K562 (cell line): ENCODE results near the gene DACT3.

Experiments
- BCLAF1 ChIP-seq, 2 experiments: fragments of 450-650 bp in 1 of 2; IDR thresholded peaks; 2 replicates each; pipeline ENCODE4 v1.6.1; 2011 to 2017; ENCODE audit warnings: low read depth in 2 of 2, antibody characterized with exemption in 1 of 2, borderline replicate concordance in 1 of 2, low read length in 1 of 2, mild to moderate bottlenecking in 1 of 2, mixed read lengths in 1 of 2; ENCODE audit not compliant: control insufficient read depth in 1 of 2
- EZH2 ChIP-seq: IDR thresholded peaks from 2 replicates; pipeline ENCODE4 v1.6.1; 2012; ENCODE audit warnings: low read depth, mild to moderate bottlenecking, inconsistent platforms, low read length, borderline replicate concordance
- FOXM1 ChIP-seq, 2 experiments: fragments of 450-650 bp in 1 of 2; sonication (generic) in 1 of 2; formaldehyde crosslinking in 1 of 2; IDR thresholded peaks; 2 replicates each; pipeline versions ENCODE4 v1.6.1 to v1.9.0; 2017 to 2022; ENCODE audit warnings: low read depth in 2 of 2, mild to moderate bottlenecking in 2 of 2, missing genetic modification reagents in 1 of 2, moderate library complexity in 1 of 2
- PHF8 ChIP-seq: fragments of 200-600 bp; sonication (generic); IDR thresholded peaks from 2 replicates; pipeline ENCODE4 v1.6.1; 2012; ENCODE audit warnings: mixed run types, mild to moderate bottlenecking, inconsistent platforms, low read length, moderate library complexity, borderline replicate concordance
- POLR2AphosphoS5 ChIP-seq: IDR thresholded peaks from 2 replicates; pipeline ENCODE4 v1.6.1; 2011; ENCODE audit warnings: mild to moderate bottlenecking, low read depth, low read length, moderate library complexity; ENCODE audit not compliant: control insufficient read depth, insufficient read depth
- RBM14 ChIP-seq: fragments of 200-400 bp; formaldehyde crosslinking; IDR thresholded peaks from 2 replicates; pipeline ENCODE4 v1.6.1; 2018; ENCODE audit warnings: low read depth, mild to moderate bottlenecking, low read length, moderate library complexity, borderline replicate concordance; ENCODE audit not compliant: insufficient read depth
- SNRNP70 ChIP-seq: fragments of 200-400 bp; formaldehyde crosslinking; optimal IDR thresholded peaks from 2 replicates; pipeline ENCODE3; 2017; ENCODE audit warnings: low read depth, low read length
- SRF ChIP-seq, 2 experiments: fragments of 250-450, 450-650 bp in 1 of 2; sonication (Bioruptor Pico) in 1 of 2; sonication (generic) in 1 of 2; formaldehyde crosslinking; IDR thresholded peaks; 2 replicates each; pipeline versions ENCODE4 v1.5.0 to v1.5.1; 2020 to 2022; ENCODE audit warnings: mild to moderate bottlenecking in 1 of 2, missing genetic modification reagents in 1 of 2
- TCF7L2 ChIP-seq: fragments of 150-350 bp; IDR thresholded peaks from 2 replicates; pipeline ENCODE4 v1.6.1; 2016; ENCODE audit warnings: low read depth, mild to moderate bottlenecking, low read length, moderate library complexity
- ZFP36 ChIP-seq: fragments of 150-350 bp; IDR thresholded peaks from 2 replicates; pipeline ENCODE4 v1.6.1; 2018; ENCODE audit warnings: low read length, low read depth; ENCODE audit not compliant: partially characterized antibody
- TF ChIP-seq, protein P1 (sequence below), 3 experiments: IDR thresholded peaks in 2 of 3; conservative IDR thresholded peaks in 1 of 3; 2 replicates each; pipeline ENCODE4 v1.5.1; 2011 to 2012; ENCODE audit warnings: low read length in 3 of 3, mild to moderate bottlenecking in 3 of 3, control low read depth in 2 of 3, improper control_type of control experiment in 1 of 3, inconsistent platforms in 1 of 3, low read depth in 1 of 3, mixed read lengths in 1 of 3, moderate library complexity in 1 of 3; ENCODE audit not compliant: insufficient read depth in 2 of 3

GRCh38 chr19:46599716-46600373 lies 61.1 kb downstream of the DACT3 start:
- TF ChIP-seq ZFP36 (no peak), SNRNP70 (no peak), PHF8 (no peak), EZH2 (no peak), SRF (CRISPR knock-in tag; IDR thresholded peaks at IDR 0.05) (no peak), BCLAF1 (IDR thresholded peaks at IDR 0.05; ENCODE audit: borderline replicate concordance in 1 of 2, control insufficient read depth in 1 of 2, low read depth in 2 of 2, low read length in 1 of 2) (no peak), RBM14 (no peak), FOXM1 (IDR thresholded peaks at IDR 0.05; ENCODE audit: low read depth) (no peak), FOXM1 (CRISPR knock-in tag; IDR thresholded peaks at IDR 0.05; ENCODE audit: low read depth) (no peak), TCF7L2 (no peak), POLR2AphosphoS5 (no peak)
- TF ChIP-seq, protein P1, sequence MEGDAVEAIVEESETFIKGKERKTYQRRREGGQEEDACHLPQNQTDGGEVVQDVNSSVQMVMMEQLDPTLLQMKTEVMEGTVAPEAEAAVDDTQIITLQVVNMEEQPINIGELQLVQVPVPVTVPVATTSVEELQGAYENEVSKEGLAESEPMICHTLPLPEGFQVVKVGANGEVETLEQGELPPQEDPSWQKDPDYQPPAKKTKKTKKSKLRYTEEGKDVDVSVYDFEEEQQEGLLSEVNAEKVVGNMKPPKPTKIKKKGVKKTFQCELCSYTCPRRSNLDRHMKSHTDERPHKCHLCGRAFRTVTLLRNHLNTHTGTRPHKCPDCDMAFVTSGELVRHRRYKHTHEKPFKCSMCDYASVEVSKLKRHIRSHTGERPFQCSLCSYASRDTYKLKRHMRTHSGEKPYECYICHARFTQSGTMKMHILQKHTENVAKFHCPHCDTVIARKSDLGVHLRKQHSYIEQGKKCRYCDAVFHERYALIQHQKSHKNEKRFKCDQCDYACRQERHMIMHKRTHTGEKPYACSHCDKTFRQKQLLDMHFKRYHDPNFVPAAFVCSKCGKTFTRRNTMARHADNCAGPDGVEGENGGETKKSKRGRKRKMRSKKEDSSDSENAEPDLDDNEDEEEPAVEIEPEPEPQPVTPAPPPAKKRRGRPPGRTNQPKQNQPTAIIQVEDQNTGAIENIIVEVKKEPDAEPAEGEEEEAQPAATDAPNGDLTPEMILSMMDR (IDR thresholded peaks at IDR 0.05 in 2 of 3, conservative IDR thresholded peaks at IDR 0.05 in 1 of 3; ENCODE audit: insufficient read depth in 2 of 3, low read depth in 1 of 3, low read length in 3 of 3), result no peak
